HG02623 (cell line): ENCODE data around the gene SLC5A11.

ENCODE experiments used
- ATAC-seq: cut with Tn5 transposase; IDR thresholded peaks from one replicate; pipeline ENCODE4 v1.9.1; 2021; ENCODE audit warnings: moderate library complexity; ENCODE audit not compliant: unreplicated experiment

SLC5A11 gene

GRCh38 chr16:24917236-24917635 is 71.5 kb downstream of the SLC5A11 start:
- no peak for ATAC-seq

- no peak for ATAC-seq
Observed at GRCh38 chr16:24917891-24918290, 72.1 kb downstream of the SLC5A11 start.

GRCh38 chr16:24918641-24919040 is 72.9 kb downstream of the SLC5A11 start:
- no peak for ATAC-seq

GRCh38 chr16:24919536-24919935 is 73.8 kb downstream of the SLC5A11 start:
- no peak for ATAC-seq

- ATAC-seq = no peak
Observed at GRCh38 chr16:24920568-24920967, 74.8 kb downstream of the SLC5A11 start.

GRCh38 chr16:24921229-24921628 is 75.5 kb downstream of the SLC5A11 start:
- ATAC-seq = no peak

GRCh38 chr16:24925163-24925562 is 79.4 kb downstream of the SLC5A11 start:
- no peak for ATAC-seq

- ATAC-seq = no peak
Observed at GRCh38 chr16:24929409-24929808, 83.6 kb downstream of the SLC5A11 start.

GRCh38 chr16:24930440-24930839 is 84.7 kb downstream of the SLC5A11 start:
- ATAC-seq = no peak

- ATAC-seq = no peak
Observed at GRCh38 chr16:24931091-24931490, 85.3 kb downstream of the SLC5A11 start.

GRCh38 chr16:24935336-24935735 is 89.6 kb downstream of the SLC5A11 start:
- ATAC-seq = no peak

GRCh38 chr16:24936151-24936550 is 90.4 kb downstream of the SLC5A11 start:
- ATAC-seq = no peak

GRCh38 chr16:24939224-24939623 is 93.5 kb downstream of the SLC5A11 start:
- no peak for ATAC-seq

- ATAC-seq = no peak
Observed at GRCh38 chr16:24939738-24940137, 94.0 kb downstream of the SLC5A11 start.

- no peak for ATAC-seq
Observed at GRCh38 chr16:24943471-24943870, 97.7 kb downstream of the SLC5A11 start.

GRCh38 chr16:24944206-24944605 is 98.4 kb downstream of the SLC5A11 start:
- ATAC-seq = no peak

GRCh38 chr16:24946155-24946554 is 100.4 kb downstream of the SLC5A11 start:
- ATAC-seq = no peak

- no peak for ATAC-seq
Observed at GRCh38 chr16:24950275-24950674, 104.5 kb downstream of the SLC5A11 start.

- no peak for ATAC-seq
Observed at GRCh38 chr16:24953306-24953705, 107.5 kb downstream of the SLC5A11 start.

GRCh38 chr16:24953721-24954120 is 108.0 kb downstream of the SLC5A11 start:
- no peak for ATAC-seq

- ATAC-seq = no peak
Observed at GRCh38 chr16:24954137-24954536, 108.4 kb downstream of the SLC5A11 start.

GRCh38 chr16:24955975-24956731 is 110.4 kb downstream of the SLC5A11 start:
- ATAC-seq = no peak

GRCh38 chr16:24957887-24958286 is 112.1 kb downstream of the SLC5A11 start:
- ATAC-seq = no peak
